ENCODE measurements around the gene CUL1. TPM values are rescaled to one million over a fixed set of nuclear protein-coding genes. Genes with fewer than 3 reads are reported as not detected.

Gene CUL1
- total RNA-seq = 58.1 and 65.6 TPM in 2 replicates

DNA sequence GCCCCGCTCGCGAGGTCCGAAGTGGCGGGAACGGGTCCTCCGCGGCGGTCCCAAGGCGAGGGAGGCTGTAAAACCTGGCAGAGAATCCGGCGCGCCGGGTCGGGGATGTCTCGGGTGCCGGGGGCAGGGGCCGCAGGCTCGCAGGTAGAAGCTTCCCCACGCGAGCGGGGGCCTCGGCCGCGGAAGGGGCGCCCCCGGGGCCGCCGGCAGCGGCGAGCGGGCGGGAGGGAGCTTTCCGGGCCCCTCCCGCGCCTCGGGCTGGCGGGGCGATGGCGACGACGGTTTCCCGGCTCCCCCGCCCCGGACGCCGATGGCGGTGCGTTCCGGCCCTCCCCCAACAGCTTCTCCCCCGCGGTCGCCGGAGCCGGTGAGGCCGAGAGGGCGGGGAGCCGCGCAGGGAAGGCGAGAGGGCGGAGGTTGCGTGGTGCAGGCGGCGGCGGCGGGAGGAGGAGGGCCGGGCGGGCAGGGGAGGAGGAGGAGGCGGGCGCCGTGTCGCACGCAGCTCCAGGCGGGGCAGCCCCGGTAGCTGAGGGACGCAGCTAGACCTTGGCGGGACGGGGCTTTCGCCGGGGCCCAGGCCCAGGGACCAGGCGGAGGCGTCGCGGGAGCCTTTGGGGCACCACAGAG is at the start of gene CUL1:
TSS of gene CUL1 (plus strand) at position 507 of the 627 bp plus-strand sequence. CDS start 31,220 bp downstream, outside the sequence.

Small RNA genes within 50 kb of the gene (small RNA-seq; reads per million reads assigned to genes)
- gene RNU7-20P = not detected

Other genes starting within 250 kb of the CUL1 start
- not detected in 2 replicates for gene C7orf33, start 108.1 kb upstream of the CUL1 start, total RNA-seq
- gene EZH2, start 185.4 kb downstream of the CUL1 start, total RNA-seq = 12.5 and 17.3 TPM in 2 replicates